NCI-H446 treated with DMSO at 0.1 percent for 48 hours (cell line): ENCODE results near the gene SLC30A1.
"Not testable (repeated sequence)": the region's sequence is repeated elsewhere in the genome, so short reads cannot be mapped to it uniquely, and the experiment has no call there.

Source experiments
- DNase-seq: peaks from one replicate; lab custom pipeline; 2025; lab: John Stamatoyannopoulos, UW

Gene SLC30A1

GRCh38 chr1:211548321-211549091 is 30.5 kb downstream of the SLC30A1 start:
- DNase-seq, result no peak

- no peak for DNase-seq
These were observed 31.3 kb downstream of the SLC30A1 start for GRCh38 chr1:211547710-211548109.

- DNase-seq, result no peak
These were observed 32.4 kb downstream of the SLC30A1 start for GRCh38 chr1:211546543-211546942.

- DNase-seq, result no peak
These were observed 35.9 kb downstream of the SLC30A1 start for GRCh38 chr1:211543025-211543424.

- no peak for DNase-seq
These were observed 37.1 kb downstream of the SLC30A1 start for GRCh38 chr1:211541720-211542477.

GRCh38 chr1:211541278-211541677 is 37.7 kb downstream of the SLC30A1 start:
- no peak for DNase-seq

- not testable (repeated sequence) for DNase-seq
These were observed 38.1 kb downstream of the SLC30A1 start for GRCh38 chr1:211540824-211541223.

- DNase-seq, result no peak
These were observed 40.7 kb downstream of the SLC30A1 start for GRCh38 chr1:211538287-211538686.

- no peak for DNase-seq
These were observed 41.7 kb downstream of the SLC30A1 start for GRCh38 chr1:211537253-211537652.

- no peak for DNase-seq
These were observed 42.4 kb downstream of the SLC30A1 start for GRCh38 chr1:211536606-211537005.

GRCh38 chr1:211535346-211535745 is 43.6 kb downstream of the SLC30A1 start:
- DNase-seq, result no peak

- DNase-seq, result no peak
These were observed 44.2 kb downstream of the SLC30A1 start for GRCh38 chr1:211534545-211535291.

- DNase-seq, result no peak
These were observed 46.9 kb downstream of the SLC30A1 start for GRCh38 chr1:211532088-211532444.

- no peak for DNase-seq
These were observed 47.5 kb downstream of the SLC30A1 start for GRCh38 chr1:211531194-211532087.

GRCh38 chr1:211530102-211530501 is 48.9 kb downstream of the SLC30A1 start:
- DNase-seq, result no peak

- DNase-seq, result no peak
These were observed 49.5 kb downstream of the SLC30A1 start for GRCh38 chr1:211529453-211529852.

- no peak for DNase-seq
These were observed 50.0 kb downstream of the SLC30A1 start for GRCh38 chr1:211529011-211529410.

- DNase-seq, result no peak
These were observed 51.1 kb downstream of the SLC30A1 start for GRCh38 chr1:211527888-211528287.

GRCh38 chr1:211527006-211527405 is 52.0 kb downstream of the SLC30A1 start:
- DNase-seq, result no peak

GRCh38 chr1:211526101-211526500 is 52.9 kb downstream of the SLC30A1 start:
- DNase-seq, result no peak

GRCh38 chr1:211525101-211525676 is 53.8 kb downstream of the SLC30A1 start:
- no peak for DNase-seq
